Heart left ventricle (tissue), 16 donors: Measurements from ENCODE around the gene TEK. TPM values are rescaled to one million over a fixed set of nuclear protein-coding genes. Genes with fewer than 3 reads are reported as not detected.

Experiments
- ATAC-seq, 4 donors: fragments of 200-7000 bp; cut with Tn5 transposase; one replicate each; pipeline ENCODE4 v1.9.1; 2020 to 2022; ENCODE audit warnings: moderate library complexity in 4 of 4, mild to moderate bottlenecking in 3 of 4, moderate number of reproducible peaks in 1 of 4
- DNase-seq, 5 donors: peaks; one replicate each; pipeline ENCODE4 v3.0.0-alpha.2; 2020
- H3K27ac ChIP-seq, 12 donors: fragments of 200-600 bp; sonication (generic) in 4 of 12; one replicate each; pipeline versions ENCODE4 v1.5.0 to v1.8.0; 2016 to 2022; ENCODE audit warnings: mild to moderate bottlenecking in 2 of 12
- H3K27me3 ChIP-seq, 9 donors: fragments of 200-600 bp; sonication (generic) in 2 of 9; one replicate each; pipeline versions ENCODE4 v1.5.1 to v1.8.0; 2016 to 2022; ENCODE audit warnings: mild to moderate bottlenecking in 3 of 9
- H3K36me3 ChIP-seq, 9 donors: fragments of 200-600 bp; sonication (generic) in 2 of 9; one replicate each; pipeline versions ENCODE4 v1.5.0 to v1.8.0; 2018 to 2022; ENCODE audit warnings: mild to moderate bottlenecking in 2 of 9
- H3K4me1 ChIP-seq, 12 donors: fragments of 200-600 bp; sonication (generic) in 4 of 12; one replicate each; pipeline versions ENCODE4 v1.5.0 to v1.8.0; 2016 to 2022; ENCODE audit warnings: mild to moderate bottlenecking in 3 of 12
- H3K4me3 ChIP-seq, 12 donors: fragments of 200-600 bp; sonication (generic) in 4 of 12; one replicate each; pipeline versions ENCODE4 v1.5.0 to v1.8.0; 2017 to 2022; ENCODE audit warnings: mild to moderate bottlenecking in 9 of 12, moderate library complexity in 4 of 12
- H3K9me3 ChIP-seq, 12 donors: fragments of 200-600 bp; sonication (generic) in 4 of 12; one replicate each; pipeline versions ENCODE4 v1.5.0 to v1.8.0; 2016 to 2022; ENCODE audit warnings: mild to moderate bottlenecking in 1 of 12
- POLR2A ChIP-seq, 2 donors: fragments of 450-650 bp; IDR thresholded peaks; one replicate each; pipeline ENCODE4 v1.6.1; 2017; ENCODE audit warnings: antibody characterized with exemption in 2 of 2, mild to moderate bottlenecking in 2 of 2, moderate library complexity in 2 of 2
- WGBS, 4 donors: extraction: QIAGEN DNeasy Blood & Tissue Kit in 2 of 4; methylation state at CpG; one replicate each; pipeline versions ENCODE4 v1.1.5 to v1.1.7; 2013 to 2018; 5-methylcytosine and 5-hydroxymethylcytosine counted together
- intact Hi-C, 10 donors: fragments of 100-400 bp; cut with DNase I; formaldehyde crosslinking; loops; one replicate each; pipeline versions ENCODE4 v1.11.1 to v1.14.2; 2022
- polyA plus RNA-seq, 2 donors: library from polyadenylated mRNA; stranded (reverse); fragments of 200-250 nt; gene quantifications; one replicate each; pipeline ENCODE4 v1.2.3, GENCODE V29; 2013
- total RNA-seq, 9 donors: library from RNA; depleted of rRNA in 2 of 9; stranded (reverse); fragments of >200 nt in 2 of 9; fragmentation: NEBNext Ultra II Directional in 3 of 9; extraction: Animal tissue kit (Norgen Biotek cat#: 25700) in 3 of 9; gene quantifications; one replicate each; pipeline versions ENCODE4 v1.1.0 to v1.2.4, GENCODE V29; 2016 to 2023
- TF ChIP-seq, protein P1 (sequence below), 12 donors: fragments of 200-600 bp; sonication (generic) in 4 of 12; IDR thresholded peaks; one replicate each; pipeline versions ENCODE4 v1.5.0 to v1.8.0; 2018 to 2022; ENCODE audit warnings: antibody characterized with exemption in 12 of 12, mild to moderate bottlenecking in 5 of 12
- donor health status: ischemic (EF 13 %, LVEDD 7.1; RV severe dilation, severe dysfunction).
- donor health status: healthy with polysubstance abuse.
- donor health status: DM: no; HTN: yes; CAD: no.
- donor health status: DM: no; HTN: no; CAD: no.
- donor health status: ischemic (EF 25% LVEDD 6.9; RV normal size, moderate dysfunction).
- donor health status: ischemic (EF 25% LVEDD 5.7; RV mildly dilated, moderate dysfunction).
- donor health status: healthy.
- donor health status: DM: yes; HTN: yes; CAD: no.
- donor health status: ischemic (EF 35%, LVEDD 5.7; RV mildly dilated, moderate dysfunction).
- donor health status: nonischemic (EF 11% LVEDD 7.7; RV severe dilation, severe dysfunction).
- donor health status: DM: yes; HTN: yes; CAD: no.
- donor health status: PGD.
- donor health status: ischemic (EF 29% LVEDD 5.4; RV normal size, mild dysfunction).
- donor health status: nonischemic (EF 23%, LVEDD 6.1; RV moderate dilation, normal function).

The TEK gene
- total and polyA plus RNA-seq, 11 donors: 6.4 to 36.5 (median 19.0) TPM

DNA sequence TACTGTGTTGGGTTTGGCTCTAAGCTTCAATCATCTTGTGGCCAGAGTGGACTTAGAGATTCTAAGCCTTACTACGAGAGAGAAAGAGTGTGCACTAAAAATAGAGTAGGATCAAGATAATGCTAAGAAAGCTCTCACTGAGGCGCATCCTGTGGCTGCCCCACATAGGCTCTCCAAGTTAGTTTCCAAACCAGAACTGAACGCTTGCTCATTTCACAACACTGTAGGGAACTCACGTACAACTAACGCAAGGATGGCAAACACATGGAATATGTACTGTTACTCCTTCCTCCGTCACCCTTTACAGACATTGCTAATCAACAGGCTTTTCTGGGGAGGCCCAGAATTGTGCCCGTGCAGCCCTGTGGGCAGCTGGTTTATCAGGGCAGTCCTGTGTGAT, 97.0 kb downstream of the TEK start:
- Histone ChIP-seq H3K27me3 (no peaks in the 10 kb centered on the region), H3K36me3 (peaks cover 0 to 70% (median 4%) of the 10 kb centered on the region in 9 donors), H3K4me1 (no peaks in the 10 kb centered on the region), H3K4me3 (no peak overlapping the region), H3K9me3 (no peaks in the 10 kb centered on the region), H3K27ac (no peak overlapping the region)
- intact Hi-C loops: loop anchor here in 3 of 10 donors (10.0 kb wide), 2 partner anchors 161 to 171 kb away; no protein-coding TSS in a partner anchor
- DNase-seq (no peak), ATAC-seq (no peak)
- TF ChIP-seq, protein P1, sequence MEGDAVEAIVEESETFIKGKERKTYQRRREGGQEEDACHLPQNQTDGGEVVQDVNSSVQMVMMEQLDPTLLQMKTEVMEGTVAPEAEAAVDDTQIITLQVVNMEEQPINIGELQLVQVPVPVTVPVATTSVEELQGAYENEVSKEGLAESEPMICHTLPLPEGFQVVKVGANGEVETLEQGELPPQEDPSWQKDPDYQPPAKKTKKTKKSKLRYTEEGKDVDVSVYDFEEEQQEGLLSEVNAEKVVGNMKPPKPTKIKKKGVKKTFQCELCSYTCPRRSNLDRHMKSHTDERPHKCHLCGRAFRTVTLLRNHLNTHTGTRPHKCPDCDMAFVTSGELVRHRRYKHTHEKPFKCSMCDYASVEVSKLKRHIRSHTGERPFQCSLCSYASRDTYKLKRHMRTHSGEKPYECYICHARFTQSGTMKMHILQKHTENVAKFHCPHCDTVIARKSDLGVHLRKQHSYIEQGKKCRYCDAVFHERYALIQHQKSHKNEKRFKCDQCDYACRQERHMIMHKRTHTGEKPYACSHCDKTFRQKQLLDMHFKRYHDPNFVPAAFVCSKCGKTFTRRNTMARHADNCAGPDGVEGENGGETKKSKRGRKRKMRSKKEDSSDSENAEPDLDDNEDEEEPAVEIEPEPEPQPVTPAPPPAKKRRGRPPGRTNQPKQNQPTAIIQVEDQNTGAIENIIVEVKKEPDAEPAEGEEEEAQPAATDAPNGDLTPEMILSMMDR (IDR thresholded peaks at IDR 0.05): no peak
- no peak for TF ChIP-seq POLR2A (IDR thresholded peaks at IDR 0.05)
- 72 to 89% (median 83%) methylated on average over 7 of the region's 7 CpGs for WGBS, 4 donors

DNA sequence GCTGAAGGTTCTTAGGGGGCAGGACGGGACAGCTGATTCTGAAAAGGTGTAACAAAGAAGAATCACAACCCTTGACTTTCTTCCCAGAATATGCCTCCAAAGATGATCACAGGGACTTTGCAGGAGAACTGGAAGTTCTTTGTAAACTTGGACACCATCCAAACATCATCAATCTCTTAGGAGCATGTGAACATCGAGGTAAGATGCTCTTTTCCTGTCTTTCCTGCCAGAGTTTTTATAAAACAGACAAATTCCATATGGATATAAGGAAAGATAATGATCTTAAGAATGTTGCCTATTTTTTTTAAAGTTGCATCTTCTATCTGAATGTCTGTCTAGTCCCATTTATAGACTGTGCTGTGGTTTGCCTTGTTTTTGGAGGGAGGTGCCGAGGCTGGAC, 100.0 kb downstream of the TEK start:
- TF ChIP-seq, protein P1 (IDR thresholded peaks at IDR 0.05): no peak
- no peak for TF ChIP-seq POLR2A (IDR thresholded peaks at IDR 0.05)
- Histone ChIP-seq H3K9me3 (no peaks in the 10 kb centered on the region), H3K4me3 (no peak overlapping the region), H3K4me1 (no peaks in the 10 kb centered on the region), H3K36me3 (peaks cover 0 to 78% (median 5%) of the 10 kb centered on the region in 9 donors), H3K27me3 (no peaks in the 10 kb centered on the region), H3K27ac (no peak overlapping the region)
- 77 to 84% (median 81%) methylated on average over 3 of the region's 3 CpGs for WGBS, 4 donors
- no peak for ATAC-seq
- DNase-seq: no peak
- intact Hi-C loops: loop anchor here in 3 of 10 donors (10.0 kb wide), 2 partner anchors 164 to 174 kb away; no protein-coding TSS in a partner anchor

DNA sequence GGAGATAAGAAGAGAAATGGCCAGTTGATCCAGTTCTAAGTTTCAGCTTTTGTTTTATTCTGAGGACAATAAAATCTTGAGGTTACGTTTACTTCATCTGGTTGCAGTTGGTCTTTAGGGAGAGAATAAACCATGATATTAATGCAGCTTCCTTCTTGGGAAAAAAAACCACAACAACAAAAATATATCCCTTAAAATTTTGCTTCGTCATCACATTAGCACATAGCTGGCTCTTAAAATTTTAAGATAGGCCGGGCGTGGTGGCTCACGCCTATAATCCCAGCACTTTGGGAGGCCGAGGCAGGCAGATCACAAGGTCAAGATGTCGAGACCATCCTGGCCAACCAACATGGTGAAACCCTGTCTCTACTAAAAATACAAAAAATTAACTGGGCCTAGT, 101.6 kb downstream of the TEK start:
- Histone ChIP-seq H3K4me1 (no peaks in the 10 kb centered on the region), H3K4me3 (no peak overlapping the region), H3K27me3 (no peaks in the 10 kb centered on the region), H3K27ac (no peak overlapping the region), H3K9me3 (no peaks in the 10 kb centered on the region), H3K36me3 (peaks cover 0 to 83% (median 5%) of the 10 kb centered on the region in 9 donors)
- no peak for TF ChIP-seq POLR2A (IDR thresholded peaks at IDR 0.05)
- TF ChIP-seq, protein P1 (IDR thresholded peaks at IDR 0.05): no peak
- intact Hi-C loops: no loop called here
- ATAC-seq: no peak
- 90 to 92% (median 91%) methylated on average over 7 of the region's 7 CpGs for WGBS, 4 donors
- DNase-seq: no peak

DNA sequence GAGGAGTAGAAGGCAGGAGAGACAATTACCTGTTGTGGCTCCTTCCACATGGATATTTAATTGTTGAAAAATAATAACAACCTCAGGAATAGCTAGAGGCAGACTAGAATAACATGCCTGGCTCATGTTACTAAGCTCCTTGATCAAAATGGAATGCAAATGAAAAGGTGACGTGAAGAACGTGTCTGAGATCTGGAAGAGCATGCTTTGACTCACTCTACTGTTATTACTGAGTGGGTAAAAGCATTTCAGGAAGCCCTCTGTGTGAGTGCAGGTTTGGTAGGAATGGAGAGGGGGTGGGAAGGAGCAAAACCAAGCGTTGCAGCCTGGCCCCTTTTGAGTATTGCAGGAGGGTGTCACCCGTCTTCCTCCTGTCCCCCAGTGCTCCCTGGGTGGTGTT, 103.2 kb downstream of the TEK start:
- H3K4me1 ChIP-seq: no peaks in the 10 kb centered on the region

More for the DNA sequence above, 103.2 kb downstream of the TEK start:
- no peak for DNase-seq
- no peak overlapping the region for H3K27ac ChIP-seq
- H3K4me3 ChIP-seq: no peak overlapping the region
- WGBS, 4 donors: 57 to 81% (median 74%) methylated on average over 4 of the region's 4 CpGs
- no peaks in the 10 kb centered on the region for H3K27me3 ChIP-seq
- peaks cover 0 to 78% (median 5%) of the 10 kb centered on the region in 9 donors for H3K36me3 ChIP-seq
- intact Hi-C loops: no loop called here
- no peaks in the 10 kb centered on the region for H3K9me3 ChIP-seq
- TF ChIP-seq, protein P1 (IDR thresholded peaks at IDR 0.05): no peak
- TF ChIP-seq POLR2A (IDR thresholded peaks at IDR 0.05): no peak
- ATAC-seq: no peak
